CD8-positive, alpha-beta memory T cell (primary cell): ENCODE results near the gene MEDAG. TPM values are rescaled to one million over a fixed set of nuclear protein-coding genes. Genes with fewer than 3 reads are reported as not detected.

Experiments
- CTCF ChIA-PET: fragments of 350-600 bp; sonication (Branson Sonifier 250); formaldehyde crosslinking; loops from one replicate; lab custom pipeline; 2021; ENCODE audit warnings: antibody characterized with exemption; lab: Charles Lee
- POLR2A ChIA-PET: fragments of 350-600 bp; sonication (Branson Sonifier 250); formaldehyde crosslinking; loops from one replicate; lab custom pipeline; 2021; ENCODE audit warnings: antibody characterized with exemption; lab: Charles Lee
- DNase-seq, 5 donors: peaks; one replicate each; pipeline versions ENCODE4 v3.0.0 to v3.0.0-alpha.2; 2020 to 2022; ENCODE audit warnings: mixed read lengths in 1 of 5
- H3K27ac ChIP-seq: one replicate; pipeline ENCODE4 v1.7.0; 2013; ENCODE audit warnings: low read depth, mild to moderate bottlenecking, low read length, moderate library complexity
- H3K27me3 ChIP-seq: 2 replicates; pipeline ENCODE4 v1.7.0; 2013; ENCODE audit warnings: low read length, mild to moderate bottlenecking; ENCODE audit not compliant: insufficient read depth, poor library complexity, severe bottlenecking
- H3K36me3 ChIP-seq: 2 replicates; pipeline ENCODE4 v1.7.0; 2013; ENCODE audit warnings: mild to moderate bottlenecking, low read length, moderate library complexity; ENCODE audit not compliant: insufficient read depth
- H3K4me1 ChIP-seq: 2 replicates; pipeline ENCODE4 v1.7.0; 2013; ENCODE audit warnings: mild to moderate bottlenecking, low read length, moderate library complexity; ENCODE audit not compliant: insufficient read depth
- H3K4me3 ChIP-seq: 2 replicates; pipeline ENCODE4 v1.7.0; 2013; ENCODE audit warnings: mild to moderate bottlenecking, low read length
- H3K9me3 ChIP-seq: 2 replicates; pipeline ENCODE4 v1.7.0; 2013; ENCODE audit warnings: mild to moderate bottlenecking, low read length
- H3K27ac Mint-ChIP-seq, 8 donors: one replicate each; pipeline ENCODE4 v1.8.0; 2020 to 2021; ENCODE audit warnings: mixed read lengths in 8 of 8, mild to moderate bottlenecking in 6 of 8, inconsistent platforms in 3 of 8, moderate library complexity in 3 of 8
- H3K27me3 Mint-ChIP-seq, 2 donors: one replicate each; pipeline ENCODE4 v1.8.0; 2020 to 2021; ENCODE audit warnings: mixed read lengths in 2 of 2, mild to moderate bottlenecking in 1 of 2, moderate library complexity in 1 of 2
- H3K36me3 Mint-ChIP-seq, 3 donors: one replicate each; pipeline ENCODE4 v1.8.0; 2020 to 2021; ENCODE audit warnings: mixed read lengths in 3 of 3, inconsistent platforms in 1 of 3, mild to moderate bottlenecking in 1 of 3
- H3K4me1 Mint-ChIP-seq, 3 donors: one replicate each; pipeline ENCODE4 v1.8.0; 2020 to 2021; ENCODE audit warnings: mixed read lengths in 3 of 3, inconsistent platforms in 1 of 3, mild to moderate bottlenecking in 1 of 3
- H3K4me3 Mint-ChIP-seq, 7 donors: one replicate each; pipeline ENCODE4 v1.8.0; 2020 to 2021; ENCODE audit warnings: mixed read lengths in 7 of 7, mild to moderate bottlenecking in 6 of 7, moderate library complexity in 4 of 7, inconsistent platforms in 2 of 7
- H3K9me3 Mint-ChIP-seq, 5 donors: one replicate each; pipeline ENCODE4 v1.8.0; 2020 to 2022; ENCODE audit warnings: mixed read lengths in 5 of 5, mild to moderate bottlenecking in 3 of 5, moderate library complexity in 2 of 5, inconsistent platforms in 1 of 5
- polyA plus RNA-seq: library from polyadenylated mRNA; unstranded; fragments of 300-500 nt; fragmentation: Illumina TruSeq; gene quantifications from one replicate; pipeline ENCODE4 v1.2.3, GENCODE V29; 2021
- total RNA-seq, 2 experiments: library from RNA; stranded (reverse); gene quantifications; one replicate each; pipeline ENCODE4 v1.2.3, GENCODE V29; 2021

MEDAG gene
- total and polyA plus RNA-seq, 3 experiments from 2014 or later = not detected

DNA sequence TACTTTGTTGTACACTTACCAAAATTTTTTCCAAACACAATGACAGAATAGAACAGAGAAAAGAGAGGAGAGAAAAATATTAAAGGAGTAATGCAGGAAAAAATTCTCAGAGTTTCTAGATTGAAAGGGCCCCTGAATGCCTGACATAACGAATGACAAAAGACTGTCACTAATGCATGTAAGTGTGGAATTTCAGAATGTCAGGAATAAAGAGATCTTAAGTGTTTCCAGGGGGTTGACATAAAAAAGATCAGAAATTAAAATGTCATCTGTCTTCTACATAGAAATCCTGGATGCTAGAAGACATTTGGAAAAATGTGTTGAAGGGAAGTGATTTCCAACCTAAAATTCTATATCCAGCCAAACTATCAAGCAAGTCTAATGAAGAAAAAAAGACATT lies 53.6 kb downstream of the MEDAG start:
- DNase-seq = no peak
- peaks cover 19 to 56% of the 10 kb centered on the region in 2 donors for H3K27me3 Mint-ChIP-seq
- POLR2A ChIA-PET = no interaction called here
- H3K9me3 ChIP-seq = no peaks in the 10 kb centered on the region
- no peak overlapping the region for H3K4me3 Mint-ChIP-seq
- H3K4me1 Mint-ChIP-seq = no peaks in the 10 kb centered on the region
- CTCF ChIA-PET = no interaction called here
- no peaks in the 10 kb centered on the region for H3K36me3 Mint-ChIP-seq
- peaks cover 3% of the 10 kb centered on the region for H3K27me3 ChIP-seq
- peaks cover 9 to 19% (median 17%) of the 10 kb centered on the region in 5 donors for H3K9me3 Mint-ChIP-seq
- H3K4me1 ChIP-seq = no peaks in the 10 kb centered on the region
- no peak overlapping the region for H3K27ac Mint-ChIP-seq
- no peaks in the 10 kb centered on the region for H3K36me3 ChIP-seq
- H3K4me3 ChIP-seq = no peak overlapping the region
- H3K27ac ChIP-seq = no peak overlapping the region

DNA sequence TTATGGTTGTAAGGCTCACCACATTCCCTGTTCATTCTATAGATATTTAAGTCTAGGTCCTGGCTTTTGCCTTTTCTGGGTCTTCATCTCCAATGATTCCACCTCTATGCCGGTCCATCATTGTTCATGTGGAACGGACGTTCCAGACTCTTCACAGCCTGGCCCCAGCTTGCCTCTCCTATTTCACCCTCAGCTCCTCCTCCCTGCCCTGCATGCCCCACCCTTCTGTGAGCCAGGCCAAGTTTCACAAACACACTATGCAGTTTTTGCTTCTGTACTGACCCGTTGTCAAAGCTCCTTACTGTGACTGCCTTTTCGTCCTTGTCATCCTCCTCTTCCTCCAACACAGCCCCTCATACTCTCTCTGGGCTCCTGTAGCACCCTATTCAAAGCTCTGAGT lies 57.7 kb downstream of the MEDAG start:
- H3K27ac ChIP-seq = no peak overlapping the region
- peaks cover 3% of the 10 kb centered on the region for H3K27me3 ChIP-seq
- peaks cover 9 to 14% (median 9%) of the 10 kb centered on the region in 5 donors for H3K9me3 Mint-ChIP-seq
- no peak overlapping the region for H3K27ac Mint-ChIP-seq
- H3K4me3 ChIP-seq = no peak overlapping the region
- H3K4me1 Mint-ChIP-seq = no peaks in the 10 kb centered on the region
- H3K9me3 ChIP-seq = no peaks in the 10 kb centered on the region
- no peak for DNase-seq
- no peaks in the 10 kb centered on the region for H3K4me1 ChIP-seq
- no peaks in the 10 kb centered on the region for H3K36me3 ChIP-seq
- H3K4me3 Mint-ChIP-seq = no peak overlapping the region
- no peaks in the 10 kb centered on the region for H3K36me3 Mint-ChIP-seq
- ChIA-PET CTCF (interaction anchor here (1.5 kb wide), 1 partner anchor 10 kb away, joined by 3 read pairs; no protein-coding TSS in a partner anchor), POLR2A (no interaction called here)
- H3K27me3 Mint-ChIP-seq = peaks cover 15 to 58% of the 10 kb centered on the region in 2 donors

DNA sequence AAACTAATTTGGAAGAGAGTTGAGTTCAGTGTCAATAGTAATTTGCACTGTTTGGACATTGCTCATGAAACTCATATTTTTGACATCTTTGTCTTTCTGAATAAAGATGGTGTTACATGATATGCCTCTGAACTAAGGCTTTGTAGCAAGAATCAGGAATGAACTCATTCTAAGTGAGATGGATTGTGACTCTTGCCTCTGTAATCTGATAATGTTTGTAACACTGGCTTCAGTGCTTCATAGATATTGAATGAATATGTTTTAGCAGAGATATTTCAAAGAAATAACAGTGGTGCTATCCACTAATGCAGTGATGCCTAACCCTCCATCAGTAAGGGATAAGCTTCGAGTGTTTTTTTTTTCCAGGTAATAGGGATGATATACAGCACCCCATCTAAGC lies 59.3 kb downstream of the MEDAG start:
- Histone ChIP-seq H3K36me3 (no peaks in the 10 kb centered on the region), H3K27me3 (peaks cover 3% of the 10 kb centered on the region), H3K4me1 (no peaks in the 10 kb centered on the region), H3K4me3 (no peak overlapping the region), H3K9me3 (no peaks in the 10 kb centered on the region), H3K27ac (no peak overlapping the region)
- ChIA-PET CTCF (no interaction called here), POLR2A (no interaction called here)
- Mint-ChIP-seq H3K9me3 (peaks cover 2 to 5% (median 3%) of the 10 kb centered on the region in 5 donors), H3K4me1 (no peaks in the 10 kb centered on the region), H3K36me3 (no peaks in the 10 kb centered on the region), H3K27ac (no peak overlapping the region), H3K4me3 (no peak overlapping the region), H3K27me3 (peaks cover 17 to 62% of the 10 kb centered on the region in 2 donors)
- no peak for DNase-seq

DNA sequence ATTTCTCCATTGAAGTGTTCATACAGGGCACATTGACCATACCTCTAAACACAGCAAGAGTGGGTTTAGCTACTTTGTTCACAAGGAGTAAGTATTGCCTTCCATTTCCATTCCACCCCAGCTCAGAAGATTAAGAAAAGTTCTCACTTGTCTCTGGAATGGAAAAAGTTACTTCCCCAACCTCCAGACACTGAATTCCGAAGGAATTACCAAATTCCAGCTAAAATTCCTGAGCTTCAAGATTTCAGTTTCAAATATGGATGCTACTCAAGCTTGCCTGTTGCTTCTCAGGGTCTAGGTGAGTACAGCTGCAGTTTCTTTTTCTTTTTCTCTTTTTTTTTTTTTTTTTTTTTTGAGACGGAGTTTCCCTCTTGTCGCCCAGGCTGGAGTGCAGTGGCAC lies 60.0 kb downstream of the MEDAG start:
- Histone ChIP-seq H3K27me3 (peaks cover 3% of the 10 kb centered on the region), H3K4me3 (no peak overlapping the region), H3K36me3 (no peaks in the 10 kb centered on the region), H3K4me1 (no peaks in the 10 kb centered on the region), H3K27ac (no peak overlapping the region), H3K9me3 (no peaks in the 10 kb centered on the region)
- ChIA-PET POLR2A (no interaction called here), CTCF (no interaction called here)
- no peak overlapping the region for H3K27ac Mint-ChIP-seq
- H3K4me1 Mint-ChIP-seq = no peaks in the 10 kb centered on the region
- peaks cover 0 to under 1% (median 0%) of the 10 kb centered on the region in 5 donors for H3K9me3 Mint-ChIP-seq
- no peak for DNase-seq
- no peak overlapping the region for H3K4me3 Mint-ChIP-seq
- peaks cover 17 to 69% of the 10 kb centered on the region in 2 donors for H3K27me3 Mint-ChIP-seq
- H3K36me3 Mint-ChIP-seq = no peaks in the 10 kb centered on the region

DNA sequence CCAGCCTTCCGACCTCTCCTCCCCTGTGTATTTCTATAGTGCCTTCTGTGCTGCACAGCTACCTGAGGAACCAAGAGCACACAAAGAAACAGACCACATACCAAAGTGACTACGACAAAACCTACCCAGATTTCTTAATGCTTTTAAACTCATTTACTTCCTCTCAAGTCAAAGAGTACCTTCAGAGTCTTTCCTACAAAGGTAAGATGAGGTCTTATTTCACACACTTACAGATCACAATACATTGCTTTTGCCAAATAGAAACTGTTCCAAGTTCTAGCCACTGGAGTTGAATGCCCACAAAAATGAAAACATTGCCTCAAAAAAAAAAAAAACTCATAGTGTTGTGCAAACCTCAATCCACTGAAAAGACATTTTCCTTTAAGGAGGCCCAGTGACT lies 62.8 kb downstream of the MEDAG start:
- no peaks in the 10 kb centered on the region for H3K36me3 ChIP-seq
- H3K4me3 Mint-ChIP-seq = no peak overlapping the region
- H3K36me3 Mint-ChIP-seq = no peaks in the 10 kb centered on the region
- H3K27ac Mint-ChIP-seq = no peak overlapping the region
- no peak overlapping the region for H3K4me3 ChIP-seq
- no peak overlapping the region for H3K27ac ChIP-seq
- no peak for DNase-seq
- peaks cover 17 to 74% of the 10 kb centered on the region in 2 donors for H3K27me3 Mint-ChIP-seq
- no peaks in the 10 kb centered on the region for H3K4me1 Mint-ChIP-seq
- CTCF ChIA-PET = interaction anchor here (1.0 kb wide), 1 partner anchor 10 kb away, joined by 3 read pairs; no protein-coding TSS in a partner anchor
- no peaks in the 10 kb centered on the region for H3K9me3 Mint-ChIP-seq
- no peaks in the 10 kb centered on the region for H3K9me3 ChIP-seq
- H3K27me3 ChIP-seq = no peaks in the 10 kb centered on the region
- H3K4me1 ChIP-seq = no peaks in the 10 kb centered on the region
- POLR2A ChIA-PET = no interaction called here

DNA sequence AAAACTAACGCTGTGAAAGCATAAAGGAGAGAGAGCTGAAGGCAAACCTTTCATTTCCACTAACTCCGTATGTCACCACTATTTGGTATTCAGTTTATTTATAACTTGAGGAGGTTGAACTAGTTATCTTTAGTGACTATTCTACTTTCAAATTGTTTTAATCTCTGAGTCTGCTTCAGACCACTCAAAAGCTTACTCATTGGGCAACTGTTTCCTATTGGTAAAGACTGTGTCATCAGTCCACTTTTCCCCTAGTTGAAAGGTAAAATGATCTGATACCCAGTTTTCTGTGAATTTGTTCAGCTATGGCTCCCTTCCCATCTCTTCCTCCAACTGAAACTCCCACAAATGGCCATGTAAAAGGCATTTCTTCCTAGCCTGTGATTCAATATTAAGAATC lies 65.5 kb downstream of the MEDAG start:
- H3K27me3 ChIP-seq = no peaks in the 10 kb centered on the region
- Mint-ChIP-seq H3K27me3 (peaks cover 14 to 62% of the 10 kb centered on the region in 2 donors), H3K9me3 (no peaks in the 10 kb centered on the region), H3K36me3 (no peaks in the 10 kb centered on the region), H3K27ac (no peak overlapping the region), H3K4me3 (no peak overlapping the region), H3K4me1 (no peaks in the 10 kb centered on the region)
- H3K4me3 ChIP-seq = no peak overlapping the region
- no peaks in the 10 kb centered on the region for H3K4me1 ChIP-seq
- H3K27ac ChIP-seq = no peak overlapping the region
- no peaks in the 10 kb centered on the region for H3K36me3 ChIP-seq
- H3K9me3 ChIP-seq = no peaks in the 10 kb centered on the region
- ChIA-PET CTCF (interaction anchor here (1.8 kb wide), 1 partner anchor 8 kb away, joined by 8 read pairs; no protein-coding TSS in a partner anchor), POLR2A (no interaction called here)
- no peak for DNase-seq

DNA sequence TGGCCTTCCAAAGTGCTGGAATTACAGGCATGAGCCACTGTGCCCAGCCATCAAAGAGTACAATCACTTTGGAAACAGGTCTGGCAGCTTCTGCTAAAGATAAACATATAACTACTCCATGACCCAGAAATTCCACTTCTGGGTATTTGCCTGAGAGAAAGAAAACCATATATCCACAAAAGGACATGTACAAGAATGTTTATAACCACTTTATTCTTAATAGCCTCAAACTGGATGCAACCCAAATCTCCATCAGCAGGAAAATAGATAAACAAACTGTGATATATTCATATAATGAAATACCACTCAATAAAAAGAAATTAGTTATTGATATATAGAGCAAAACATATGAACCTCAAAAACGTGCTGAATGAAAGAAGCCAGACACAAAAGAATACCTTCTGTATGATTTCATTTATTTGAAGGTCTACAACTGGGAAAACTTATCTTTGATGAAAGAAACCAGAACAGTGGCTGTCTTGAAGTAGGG lies 66.9 kb downstream of the MEDAG start:
- Histone ChIP-seq H3K27ac (no peak overlapping the region), H3K27me3 (no peaks in the 10 kb centered on the region), H3K9me3 (no peaks in the 10 kb centered on the region), H3K4me1 (no peaks in the 10 kb centered on the region), H3K36me3 (no peaks in the 10 kb centered on the region), H3K4me3 (no peak overlapping the region)
- POLR2A ChIA-PET = no interaction called here
- Mint-ChIP-seq H3K4me1 (no peaks in the 10 kb centered on the region), H3K9me3 (no peaks in the 10 kb centered on the region), H3K27ac (no peak overlapping the region), H3K27me3 (peaks cover 9 to 60% of the 10 kb centered on the region in 2 donors), H3K36me3 (no peaks in the 10 kb centered on the region), H3K4me3 (no peak overlapping the region)
- CTCF ChIA-PET = interaction anchor here (1.0 kb wide), 1 partner anchor 10 kb away, joined by 3 read pairs; no protein-coding TSS in a partner anchor
- no peak for DNase-seq

DNA sequence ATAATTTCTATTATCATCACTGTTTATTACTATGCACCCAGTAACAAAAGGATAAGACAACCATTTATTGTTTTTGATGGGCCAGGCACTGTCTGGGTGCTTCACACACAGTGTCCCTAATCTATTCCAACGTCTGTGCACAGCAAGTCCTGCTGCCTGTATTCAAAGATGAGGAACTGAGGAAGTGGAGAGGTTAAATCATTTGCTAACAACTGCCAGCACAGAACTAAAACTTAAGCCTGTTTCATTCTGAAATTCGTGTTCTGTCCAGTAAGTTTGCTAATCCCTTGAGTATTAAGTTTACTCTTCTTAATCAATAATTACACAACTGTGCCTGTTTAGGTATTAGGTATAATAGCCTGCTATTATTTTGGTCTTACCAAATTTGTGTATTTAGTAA lies 68.3 kb downstream of the MEDAG start:
- CTCF ChIA-PET = no interaction called here
- Mint-ChIP-seq H3K36me3 (no peaks in the 10 kb centered on the region), H3K4me3 (no peak overlapping the region), H3K4me1 (no peaks in the 10 kb centered on the region), H3K27ac (no peak overlapping the region), H3K9me3 (no peaks in the 10 kb centered on the region), H3K27me3 (peaks cover 6 to 54% of the 10 kb centered on the region in 2 donors)
- Histone ChIP-seq H3K4me1 (no peaks in the 10 kb centered on the region), H3K36me3 (no peaks in the 10 kb centered on the region), H3K4me3 (no peak overlapping the region), H3K9me3 (no peaks in the 10 kb centered on the region), H3K27ac (no peak overlapping the region), H3K27me3 (no peaks in the 10 kb centered on the region)
- POLR2A ChIA-PET = no interaction called here
- DNase-seq = no peak
